Measurements from ENCODE around the gene ZRSR2. TPM values are rescaled to one million over a fixed set of nuclear protein-coding genes. Genes with fewer than 3 reads are reported as not detected.
"Not testable (repeated sequence)": the region's sequence is repeated elsewhere in the genome, so short reads cannot be mapped to it uniquely, and the experiment has no call there.

The ZRSR2 gene
- total RNA-seq, 1 donor from 2014 or later, result 6.0 TPM

GRCh38 chrX:15749642-15750610, 40.4 kb upstream of the ZRSR2 start:
- DNase-seq (ENCODE audit: low read depth), result no peak
- H3K27me3 ChIP-seq (ENCODE audit: control insufficient read depth, insufficient read depth, low read length), result no peaks in the 10 kb centered on the region
- H3K36me3 ChIP-seq (ENCODE audit: control insufficient read depth, insufficient read depth, low read length), result peaks cover 1% of the 10 kb centered on the region
- no peak for TF ChIP-seq CTCF (IDR thresholded peaks at IDR 0.05; ENCODE audit: insufficient read depth, low read length, poor library complexity, severe bottlenecking)
- H3K4me3 ChIP-seq (ENCODE audit: low read depth, low read length), result no peak overlapping the region

- Histone ChIP-seq H3K36me3 (ENCODE audit: control insufficient read depth, insufficient read depth, low read length) (peaks cover 1% of the 10 kb centered on the region), H3K4me3 (ENCODE audit: low read depth, low read length) (no peak overlapping the region), H3K27me3 (ENCODE audit: control insufficient read depth, insufficient read depth, low read length) (no peaks in the 10 kb centered on the region)
- no peak for TF ChIP-seq CTCF (IDR thresholded peaks at IDR 0.05; ENCODE audit: insufficient read depth, low read length, poor library complexity, severe bottlenecking)
- DNase-seq (ENCODE audit: low read depth), result no peak
Measured at GRCh38 chrX:15750611-15751154, 39.6 kb upstream of the ZRSR2 start.

- H3K27me3 ChIP-seq (ENCODE audit: control insufficient read depth, insufficient read depth, low read length), result no peaks in the 10 kb centered on the region
- H3K4me3 ChIP-seq (ENCODE audit: low read depth, low read length), result no peak overlapping the region
- H3K36me3 ChIP-seq (ENCODE audit: control insufficient read depth, insufficient read depth, low read length), result peaks cover 1% of the 10 kb centered on the region
- TF ChIP-seq CTCF (IDR thresholded peaks at IDR 0.05; ENCODE audit: insufficient read depth, low read length, poor library complexity, severe bottlenecking), result no peak
- DNase-seq (ENCODE audit: low read depth), result no peak
Measured at GRCh38 chrX:15751155-15751819, 39.0 kb upstream of the ZRSR2 start.

GRCh38 chrX:15755091-15755490, 35.2 kb upstream of the ZRSR2 start:
- peaks cover 1% of the 10 kb centered on the region for H3K36me3 ChIP-seq (ENCODE audit: control insufficient read depth, insufficient read depth, low read length)
- no peak overlapping the region for H3K4me3 ChIP-seq (ENCODE audit: low read depth, low read length)
- no peaks in the 10 kb centered on the region for H3K27me3 ChIP-seq (ENCODE audit: control insufficient read depth, insufficient read depth, low read length)
- no peak for TF ChIP-seq CTCF (IDR thresholded peaks at IDR 0.05; ENCODE audit: insufficient read depth, low read length, poor library complexity, severe bottlenecking)
- DNase-seq (ENCODE audit: low read depth), result no peak

- no peak for TF ChIP-seq CTCF (IDR thresholded peaks at IDR 0.05; ENCODE audit: insufficient read depth, low read length, poor library complexity, severe bottlenecking)
- H3K36me3 ChIP-seq (ENCODE audit: control insufficient read depth, insufficient read depth, low read length), result no peaks in the 10 kb centered on the region
- H3K4me3 ChIP-seq (ENCODE audit: low read depth, low read length), result no peak overlapping the region
- no peak for DNase-seq (ENCODE audit: low read depth)
- H3K27me3 ChIP-seq (ENCODE audit: control insufficient read depth, insufficient read depth, low read length), result no peaks in the 10 kb centered on the region
Measured at GRCh38 chrX:15758140-15758539, 32.1 kb upstream of the ZRSR2 start.

- H3K4me3 ChIP-seq (ENCODE audit: low read depth, low read length); H3K27me3 ChIP-seq (ENCODE audit: control insufficient read depth, insufficient read depth, low read length); DNase-seq (ENCODE audit: low read depth); H3K36me3 ChIP-seq (ENCODE audit: control insufficient read depth, insufficient read depth, low read length): not testable (repeated sequence)
Measured at GRCh38 chrX:15759886-15760285, 30.4 kb upstream of the ZRSR2 start.
